ENCODE results near the gene BRAF. TPM values are rescaled to one million over a fixed set of nuclear protein-coding genes. Genes with fewer than 3 reads are reported as not detected.

BRAF gene
- total RNA-seq, 4 donors from 2014 or later: 36.5 to 59.6 (median 45.4) TPM

Other genes starting within 250 kb of the BRAF start
- gene NDUFB2, start 228.2 kb downstream of the BRAF start, total RNA-seq: 100 to 1,000 TPM; 153 to 309 (median 188) TPM
- gene MRPS33, start 90.0 kb upstream of the BRAF start, total RNA-seq: 10 to 100 TPM; 10.1 to 24.1 (median 19.7) TPM
- 1 to 10 TPM in 1 of 4 donors, under 1 TPM in 3; 0.15 to 1.2 (median 0.58) TPM for gene TMEM178B, start 149.1 kb upstream of the BRAF start, total RNA-seq

Data from lower leg skin (tissue), 4 donors.